Raji (cell line): ENCODE measurements around the gene PUSL1.

Source experiments
- POLR2A ChIP-seq: IDR thresholded peaks from 2 replicates; pipeline ENCODE4 v1.6.1; 2011; ENCODE audit warnings: low read depth, low read length, control low read depth; ENCODE audit not compliant: insufficient read depth

Gene PUSL1

DNA sequence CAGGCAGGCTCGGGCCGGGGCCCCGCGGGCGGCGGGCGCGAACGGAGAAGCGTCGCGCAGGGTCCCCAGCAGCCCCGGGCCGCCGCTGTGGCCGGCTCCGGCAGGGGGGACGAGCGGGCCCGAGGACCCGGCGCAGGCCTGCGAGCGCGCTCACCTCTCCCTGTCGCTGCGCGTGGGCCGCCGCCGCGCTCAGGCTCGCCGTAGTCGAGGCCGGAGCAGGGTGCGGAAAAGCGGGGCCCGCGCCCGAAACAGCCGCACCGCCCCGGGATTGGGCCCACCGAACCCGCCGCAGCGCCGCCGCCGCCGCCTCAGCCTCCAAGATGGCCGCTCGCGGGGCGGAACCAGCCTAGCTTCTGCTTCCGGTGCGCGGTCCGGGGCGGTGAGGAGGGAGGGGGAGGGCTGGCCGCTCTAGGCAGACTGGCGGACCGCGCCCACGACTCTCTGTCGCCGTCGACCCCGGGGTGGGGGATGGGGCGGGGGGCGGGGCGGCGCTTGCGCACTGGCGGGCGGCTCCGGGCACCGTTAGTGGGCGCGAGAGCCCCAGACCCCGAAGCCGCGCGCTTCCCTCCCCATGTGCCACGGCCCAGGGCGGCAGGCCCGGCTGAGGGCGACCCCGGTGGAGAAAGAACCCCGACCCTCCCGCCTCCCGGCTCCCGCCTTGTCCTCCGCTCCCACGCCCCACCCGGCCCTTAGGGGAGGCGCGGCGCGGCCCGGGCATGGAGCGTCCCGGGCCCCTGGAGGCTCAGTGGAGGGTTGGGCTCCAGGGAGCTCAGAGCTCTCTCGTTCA, 34.7 kb upstream of the PUSL1 start, which contains the start of gene UBE2J2:
UBE2J2 (minus strand) TSS at position 343 of the 787 bp plus-strand sequence. CDS start 5,862 bp downstream, outside the sequence.
- peak; percentile 95 for TF ChIP-seq POLR2A

DNA sequence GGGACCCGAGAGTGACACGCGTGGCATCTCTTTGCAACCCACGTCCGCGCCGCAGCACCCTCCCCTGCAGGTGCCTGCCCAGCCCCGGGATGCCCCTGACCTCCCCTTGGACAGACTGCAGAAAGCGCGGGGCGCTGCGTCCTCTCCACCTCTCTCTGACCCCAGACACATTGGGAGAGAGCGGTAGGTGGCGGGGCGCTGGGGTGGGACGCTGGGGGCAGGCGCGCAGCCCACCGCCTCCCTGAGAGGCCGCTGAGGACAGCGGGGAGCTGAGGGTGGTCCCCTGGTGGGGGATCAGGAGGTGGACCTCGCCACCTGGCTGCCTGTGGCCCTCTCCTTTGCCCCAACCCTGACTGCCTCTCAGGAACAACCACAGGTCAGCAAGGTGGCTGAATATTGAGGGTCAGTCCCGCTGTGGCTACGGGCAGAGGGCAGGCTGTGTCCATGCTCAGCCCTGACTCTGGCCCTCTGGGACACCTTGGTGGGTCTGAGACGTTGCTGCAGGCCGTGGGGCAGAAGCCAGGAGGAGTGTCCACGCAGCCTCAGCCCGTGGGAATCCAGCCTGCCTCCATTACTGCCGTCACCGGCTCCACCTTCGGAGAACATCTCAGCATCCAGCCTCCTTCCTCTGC, 34.0 kb upstream of the PUSL1 start:
- no peak for TF ChIP-seq POLR2A

DNA sequence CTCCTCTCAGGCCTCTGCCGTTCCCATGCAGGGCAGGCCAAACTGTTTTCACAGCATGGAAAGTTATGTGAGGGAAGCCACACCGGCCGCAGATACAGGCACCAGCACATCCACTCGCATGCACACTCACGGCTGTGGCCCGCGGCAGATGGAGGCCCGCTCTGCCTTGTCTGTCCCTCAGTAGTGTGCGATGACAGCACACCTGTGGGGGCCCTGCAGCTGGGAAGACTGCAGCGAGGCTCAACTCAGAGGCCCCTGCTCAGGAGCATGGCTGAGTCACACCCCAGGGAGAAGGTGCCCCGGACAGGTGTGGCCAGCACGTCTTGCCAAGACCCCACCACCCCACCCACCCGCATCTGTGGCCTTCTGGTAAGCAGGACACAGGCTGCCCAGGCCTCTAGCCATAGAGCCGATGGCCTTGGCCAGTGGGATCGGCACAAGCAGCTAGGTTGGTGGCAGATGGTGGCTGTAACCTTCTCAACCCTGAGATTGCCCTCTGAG, 33.4 kb upstream of the PUSL1 start:
- no peak for TF ChIP-seq POLR2A

DNA sequence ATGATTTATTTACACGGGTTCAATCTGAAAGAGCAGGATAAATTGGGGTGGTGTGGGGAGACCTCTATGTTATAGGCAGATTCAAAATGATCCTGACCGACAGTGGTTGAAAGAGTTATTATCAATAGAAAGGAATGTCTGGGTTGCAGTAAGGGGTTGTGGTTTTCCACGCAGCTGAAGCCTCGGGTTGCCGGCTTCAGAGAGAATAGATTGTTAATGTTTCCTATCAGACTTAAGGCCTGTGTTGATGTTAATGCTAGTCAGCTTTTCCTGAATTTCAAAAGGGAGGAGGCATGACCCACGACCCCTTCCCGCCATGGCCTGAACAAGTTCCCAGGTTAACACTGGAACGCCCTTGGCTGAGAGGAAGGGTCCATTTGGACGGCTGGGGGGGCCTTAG, 32.6 kb upstream of the PUSL1 start:
- TF ChIP-seq POLR2A = no peak

- no peak for TF ChIP-seq POLR2A
Observed at GRCh38 chr1:1278620-1279019, 29.8 kb upstream of the PUSL1 start.

DNA sequence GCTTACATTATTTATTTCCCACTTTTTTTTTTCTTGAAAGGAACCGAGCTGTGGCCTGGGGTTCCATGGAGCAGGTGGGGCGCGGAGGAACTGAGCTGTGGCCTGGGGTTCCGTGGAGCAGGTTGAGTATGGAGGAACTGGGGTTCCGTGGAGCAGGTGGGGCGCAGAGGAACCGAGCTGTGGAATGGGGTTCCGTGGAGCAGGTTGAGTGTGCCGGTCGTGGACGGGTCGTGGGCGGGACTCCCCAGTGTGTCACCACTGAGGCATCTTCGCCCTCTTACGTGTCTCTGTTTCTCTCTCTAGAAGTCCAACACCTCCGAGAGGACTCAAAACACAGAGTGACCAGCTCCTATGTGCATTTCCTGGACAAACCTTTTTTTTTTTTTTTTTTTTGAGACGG, 29.4 kb upstream of the PUSL1 start:
- TF ChIP-seq POLR2A = no peak

- no peak for TF ChIP-seq POLR2A
Observed at GRCh38 chr1:1280782-1281481, 27.5 kb upstream of the PUSL1 start.

GRCh38 chr1:1281533-1282321, 26.7 kb upstream of the PUSL1 start:
- TF ChIP-seq POLR2A = no peak

- 0 out of 2 replicates have a peak, but pooled peaks have one; percentile 3 for TF ChIP-seq POLR2A
Observed at GRCh38 chr1:1282998-1283397, 25.4 kb upstream of the PUSL1 start.

DNA sequence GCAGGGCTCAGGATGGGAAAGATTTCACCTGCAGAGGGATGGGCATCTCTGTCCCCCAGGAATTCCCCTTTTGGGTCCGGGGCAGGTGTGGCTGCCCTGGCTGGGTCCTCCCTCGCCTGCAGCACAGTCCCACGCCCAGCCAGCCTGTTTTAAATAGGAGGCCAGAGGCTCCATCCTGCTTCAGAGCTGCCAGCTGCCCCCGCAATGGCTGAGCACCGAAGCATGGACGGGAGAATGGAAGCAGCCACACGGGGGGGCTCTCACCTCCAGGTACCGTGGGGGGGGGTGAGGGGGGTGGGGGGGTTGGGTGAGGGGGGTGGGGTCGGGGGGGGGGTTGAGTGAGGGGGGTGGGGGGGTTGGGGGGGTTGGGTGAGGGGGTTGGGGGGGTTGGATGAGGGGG, 24.6 kb upstream of the PUSL1 start:
- TF ChIP-seq POLR2A = no peak

GRCh38 chr1:1284221-1285101, 23.9 kb upstream of the PUSL1 start:
- TF ChIP-seq POLR2A = no peak

DNA sequence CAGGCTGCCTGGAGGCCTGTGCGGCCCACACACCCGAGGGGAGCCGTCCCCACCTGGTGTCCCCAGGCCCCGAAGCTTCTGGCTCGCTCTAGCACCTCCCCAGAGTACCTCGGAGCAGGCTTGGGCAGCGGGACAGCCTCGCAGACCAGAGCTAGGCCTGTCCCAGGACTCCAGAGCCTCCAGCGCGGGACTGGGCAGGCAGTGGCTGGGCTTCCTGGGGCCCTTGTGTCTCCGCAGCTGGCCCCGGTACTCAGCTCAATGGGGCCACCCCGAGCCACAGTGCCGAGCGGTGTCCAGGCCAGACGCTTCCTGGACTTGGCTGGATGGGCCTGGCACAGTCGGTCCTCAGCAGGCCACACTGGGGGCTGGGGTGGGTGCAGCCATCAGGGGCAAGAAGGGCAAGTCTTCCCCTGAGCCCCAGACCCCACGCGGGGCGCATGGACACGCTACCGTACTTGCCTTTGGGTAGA, 23.3 kb upstream of the PUSL1 start:
- TF ChIP-seq POLR2A = no peak

DNA sequence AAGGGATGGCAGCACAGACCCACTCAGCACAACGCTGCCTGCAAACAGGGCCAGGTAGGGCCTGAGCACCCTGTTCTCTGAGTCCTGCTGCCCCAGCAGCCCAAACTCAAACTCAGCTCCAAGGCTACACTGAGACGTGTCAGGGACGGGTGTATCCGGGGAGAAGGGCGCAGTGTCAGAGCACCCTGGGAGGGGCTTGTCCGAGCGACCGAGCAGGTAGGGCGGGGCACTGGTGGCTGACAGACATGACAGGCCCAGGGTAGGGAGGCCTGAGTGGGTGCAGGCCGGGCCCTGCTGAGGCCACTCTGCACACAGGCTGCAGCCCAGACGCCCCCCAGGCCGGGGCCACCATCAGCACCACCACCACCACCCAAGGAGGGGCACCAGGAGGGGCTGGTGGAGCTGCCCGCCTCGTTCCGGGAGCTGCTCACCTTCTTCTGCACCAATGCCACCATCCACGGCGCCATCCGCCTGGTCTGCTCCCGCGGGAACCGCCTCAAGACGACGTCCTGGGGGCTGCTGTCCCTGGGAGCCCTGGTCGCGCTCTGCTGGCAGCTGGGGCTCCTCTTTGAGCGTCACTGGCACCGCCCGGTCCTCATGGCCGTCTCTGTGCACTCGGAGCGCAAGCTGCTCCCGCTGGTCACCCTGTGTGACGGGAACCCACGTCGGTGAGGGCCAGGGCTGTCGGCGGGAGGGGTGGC, 22.6 kb upstream of the PUSL1 start:
- TF ChIP-seq POLR2A = no peak
